HL-60 (cell line): ENCODE results near the gene TNFRSF21.

Source experiments
- DNase-seq, 2 experiments: peaks; one replicate each; pipeline ENCODE4 v3.0.0-alpha.2; 2010 to 2020; ENCODE audit warnings: low read depth in 1 of 2, low spot score in 1 of 2
- H3K27ac ChIP-seq: fragments of 250-450 bp; sonication (Bioruptor Pico); replicated peaks from 2 replicates; pipeline ENCODE4 v1.5.1; 2020; ENCODE audit warnings: mild to moderate bottlenecking, moderate library complexity
- H3K27me3 ChIP-seq: fragments of 250-450 bp; sonication (Bioruptor Pico); 2 replicates; pipeline ENCODE4 v1.5.1; 2021; ENCODE audit warnings: mild to moderate bottlenecking, moderate library complexity; ENCODE audit not compliant: insufficient read depth, poor library complexity, severe bottlenecking
- H3K4me3 ChIP-seq: replicated peaks from 2 replicates; pipeline ENCODE4 v1.5.1; 2011; ENCODE audit warnings: mild to moderate bottlenecking, control low read depth, low read length; ENCODE audit not compliant: insufficient read depth
- CTCF ChIP-seq: IDR thresholded peaks from one replicate; pipeline ENCODE4 v1.5.1; 2011; ENCODE audit warnings: low read length, control low read depth, inconsistent platforms; ENCODE audit not compliant: insufficient read depth
- GABPA ChIP-seq: IDR thresholded peaks from 2 replicates; pipeline ENCODE4 v1.6.1; 2012; ENCODE audit warnings: low read depth
- POLR2AphosphoS5 ChIP-seq: IDR thresholded peaks from 2 replicates; pipeline ENCODE4 v1.6.1; 2012; ENCODE audit warnings: low read depth
- REST ChIP-seq: IDR thresholded peaks from 2 replicates; pipeline ENCODE4 v1.6.1; 2012; ENCODE audit warnings: low read depth; ENCODE audit not compliant: insufficient replicate concordance
- SPI1 ChIP-seq: IDR thresholded peaks from 2 replicates; pipeline ENCODE4 v1.6.1; 2012; ENCODE audit warnings: low read depth, mild to moderate bottlenecking, borderline replicate concordance

Gene TNFRSF21

GRCh38 chr6:47261191-47261590, 48.5 kb downstream of the TNFRSF21 start:
- no peak overlapping the region for H3K27ac ChIP-seq
- no peak for DNase-seq
- H3K27me3 ChIP-seq = no peaks in the 10 kb centered on the region
- H3K4me3 ChIP-seq = no peak overlapping the region
- TF ChIP-seq SPI1 (no peak), REST (no peak), POLR2AphosphoS5 (no peak), CTCF (no peak), GABPA (no peak)

GRCh38 chr6:47260021-47260420, 49.7 kb downstream of the TNFRSF21 start:
- no peak for DNase-seq
- no peak for TF ChIP-seq GABPA
- TF ChIP-seq REST = no peak
- no peak for TF ChIP-seq CTCF
- no peak for TF ChIP-seq POLR2AphosphoS5
- no peak for TF ChIP-seq SPI1
- no peak overlapping the region for H3K4me3 ChIP-seq
- H3K27ac ChIP-seq = no peak overlapping the region
- H3K27me3 ChIP-seq = no peaks in the 10 kb centered on the region

GRCh38 chr6:47258724-47259347, 50.9 kb downstream of the TNFRSF21 start:
- TF ChIP-seq CTCF (no peak), POLR2AphosphoS5 (no peak), GABPA (no peak), SPI1 (no peak)

More at GRCh38 chr6:47258724-47259347, 50.9 kb downstream of the TNFRSF21 start:
- H3K4me3 ChIP-seq = no peak overlapping the region
- DNase-seq = no peak
- H3K27ac ChIP-seq = no peak overlapping the region
- no peaks in the 10 kb centered on the region for H3K27me3 ChIP-seq
